ENCODE data around the gene NEUROD2. TPM values are rescaled to one million over a fixed set of nuclear protein-coding genes. Genes with fewer than 3 reads are reported as not detected.

The NEUROD2 gene
- total and polyA plus RNA-seq, 2 donors (not counting 3 experiments of a cell fraction or from before 2014, with no cell fraction given): not detected

GRCh38 chr17:39641097-39641496, 33.4 kb upstream of the NEUROD2 start:
- Histone ChIP-seq H3K4me1 (ENCODE audit: control insufficient read depth, extremely low read depth, insufficient read depth, low read length) (peaks cover 22% of the 10 kb centered on the region), H3K9me1 (replicated peaks; ENCODE audit: control insufficient read depth, extremely low read depth, insufficient read depth, low read length) (no peaks in the 10 kb centered on the region), H3K9ac (replicated peaks; ENCODE audit: extremely low read depth, insufficient read depth, low read length) (no peak overlapping the region), H3K36me3 (ENCODE audit: control insufficient read depth in 2 of 2, extremely low read depth in 1 of 2, insufficient read depth in 2 of 2, low read length in 2 of 2) (no peaks in the 10 kb centered on the region), H4K20me1 (replicated peaks; ENCODE audit: control insufficient read depth, extremely low read depth, insufficient read depth, low read length) (no peaks in the 10 kb centered on the region), H2AFZ (ENCODE audit: low read depth, low read length) (no peak overlapping the region), H3K27me3 (ENCODE audit: control insufficient read depth in 2 of 2, insufficient read depth in 2 of 2, low read length in 2 of 2) (no peaks in the 10 kb centered on the region), H3K27ac (ENCODE audit: insufficient read depth, low read depth, low read length) (no peak overlapping the region), H3K4me2 (ENCODE audit: insufficient read depth, low read length) (no peak overlapping the region), H3K9me3 (replicated peaks; ENCODE audit: control insufficient read depth, insufficient read depth, low read length) (no peaks in the 10 kb centered on the region), H3K4me3 (replicated peaks in 1 of 3; ENCODE audit: insufficient read depth in 1 of 3, low read depth in 1 of 3, low read length in 3 of 3) (no peak overlapping the region), H3K79me2 (ENCODE audit: control insufficient read depth, insufficient read depth, low read length) (peaks cover 26% of the 10 kb centered on the region)
- dilution Hi-C loops (cut with MboI; ENCODE audit: extremely low pct_ligation_motif_present, low sequenced_read_pairs) (no loop called here), intact Hi-C loops (cut with micrococcal nuclease) (no loop called here)
- TF ChIP-seq FOS (IDR thresholded peaks at IDR 0.05; ENCODE audit: borderline replicate concordance, insufficient read depth, low read length) (no peak), POLR2AphosphoS5 (IDR thresholded peaks at IDR 0.05; ENCODE audit: insufficient read depth, low read depth, low read length) (no peak), MAX (IDR thresholded peaks at IDR 0.05; ENCODE audit: insufficient read depth, insufficient read length) (no peak), EZH2 (IDR thresholded peaks at IDR 0.05; ENCODE audit: borderline replicate concordance, low read depth, low read length, severe bottlenecking) (no peak), CTCF (IDR thresholded peaks at IDR 0.05; ENCODE audit: extremely low read depth in 1 of 2, insufficient read depth in 1 of 2, low read depth in 1 of 2, low read length in 2 of 2) (no peak), GATA2 (IDR thresholded peaks at IDR 0.05; ENCODE audit: insufficient read depth, insufficient read length, low read depth, low read length) (no peak), JUN (IDR thresholded peaks at IDR 0.05; ENCODE audit: borderline replicate concordance, insufficient read depth, insufficient read length, low read depth) (no peak), POLR2A (IDR thresholded peaks at IDR 0.05; ENCODE audit: low read depth, low read length) (no peak), MYC (IDR thresholded peaks at IDR 0.05; ENCODE audit: low read depth, low read length) (no peak)
- ChIA-PET POLR2A (no interaction called here), CTCF (interaction anchor here (0.6 to 5.2 kb wide), 5 partner anchors 13 to 462 kb away, joined by 3 to 25 read pairs (median 5); no protein-coding TSS in a partner anchor)
- FAIRE-seq: no peak
- DNase-seq (ENCODE audit: low read depth, low spot score): no peak
- BruUV-seq (replicated peaks): no TSS peak

Measured in endothelial cell of umbilical vein (primary cell).